BJ (cell line): Measurements from ENCODE around the gene FAM234B. TPM values are rescaled to one million over a fixed set of nuclear protein-coding genes. Genes with fewer than 3 reads are reported as not detected.

ENCODE experiments used
- CTCF ChIA-PET: fragments of 350-600 bp; formaldehyde crosslinking; extraction: SDS; loops from one replicate; lab custom pipeline; 2021; ENCODE audit warnings: antibody characterized with exemption, inconsistent platforms; lab: Yijun Ruan, JAX
- POLR2A ChIA-PET: fragments of 300-600 bp; sonication (Branson Sonifier 250); formaldehyde crosslinking; extraction: SDS; loops from one replicate; lab custom pipeline; 2021; ENCODE audit warnings: antibody characterized with exemption; lab: Charles Lee
- DNase-seq: peaks from one replicate; pipeline ENCODE4 v3.0.0-alpha.2; 2011; ENCODE audit warnings: low read depth
- H3K27me3 ChIP-seq: 2 replicates; pipeline ENCODE4 v1.6.0; 2011; ENCODE audit warnings: low read length; ENCODE audit not compliant: control insufficient read depth, insufficient read depth
- H3K36me3 ChIP-seq: 2 replicates; pipeline ENCODE4 v1.5.1; 2011; ENCODE audit warnings: low read length; ENCODE audit not compliant: control insufficient read depth, insufficient read depth
- H3K4me3 ChIP-seq: 2 replicates; pipeline ENCODE4 v1.5.1; 2011; ENCODE audit warnings: low read depth, mild to moderate bottlenecking, control low read depth, low read length
- CTCF ChIP-seq: IDR thresholded peaks from 2 replicates; pipeline ENCODE4 v1.5.1; 2011; ENCODE audit warnings: low read depth, mild to moderate bottlenecking, control low read depth, inconsistent platforms, low read length, moderate library complexity; ENCODE audit not compliant: insufficient read depth
- polyA plus RNA-seq: library from polyadenylated mRNA; depleted of rRNA; stranded (reverse); fragments of >200 nt; gene quantifications from 2 replicates; pipeline ENCODE4 v1.2.3, GENCODE V29; 2011

Gene FAM234B
- polyA plus RNA-seq, 1 experiment, result 2.4 TPM

- no peak for TF ChIP-seq CTCF
- CTCF ChIA-PET, result interaction anchor here (0.8 to 1.2 kb wide), 2 partner anchors 71 to 125 kb away, joined by 3 to 6 read pairs; no protein-coding TSS in a partner anchor
- no peak for DNase-seq
- Histone ChIP-seq H3K4me3 (no peak overlapping the region), H3K36me3 (no peaks in the 10 kb centered on the region), H3K27me3 (no peaks in the 10 kb centered on the region)
- POLR2A ChIA-PET, result no interaction called here
Observed at GRCh38 chr12:13087766-13088165, 43.6 kb downstream of the FAM234B start.

GRCh38 chr12:13088496-13088895 lies 44.3 kb downstream of the FAM234B start:
- Histone ChIP-seq H3K27me3 (no peaks in the 10 kb centered on the region), H3K4me3 (no peak overlapping the region), H3K36me3 (no peaks in the 10 kb centered on the region)
- TF ChIP-seq CTCF, result no peak
- DNase-seq, result no peak
- ChIA-PET POLR2A (no interaction called here), CTCF (interaction anchor here (1.0 to 1.3 kb wide), 2 partner anchors 65 to 146 kb away, joined by 3 read pairs; no protein-coding TSS in a partner anchor)

GRCh38 chr12:13090054-13090453 lies 45.9 kb downstream of the FAM234B start:
- CTCF ChIA-PET, result interaction anchor here (0.6 kb wide), 1 partner anchor 805 kb away, joined by 3 read pairs; no protein-coding TSS in a partner anchor
- TF ChIP-seq CTCF, result no peak
- POLR2A ChIA-PET, result no interaction called here

GRCh38 chr12:13091832-13092231 lies 47.7 kb downstream of the FAM234B start:
- ChIA-PET CTCF (interaction anchor here (0.9 kb wide), 1 partner anchor 120 kb away, joined by 3 read pairs; no protein-coding TSS in a partner anchor), POLR2A (no interaction called here)
- TF ChIP-seq CTCF, result no peak
- Histone ChIP-seq H3K36me3 (no peaks in the 10 kb centered on the region), H3K27me3 (no peaks in the 10 kb centered on the region), H3K4me3 (no peak overlapping the region)
- no peak for DNase-seq

More at GRCh38 chr12:13090054-13090453, 45.9 kb downstream of the FAM234B start:
- Histone ChIP-seq H3K36me3 (no peaks in the 10 kb centered on the region), H3K27me3 (no peaks in the 10 kb centered on the region), H3K4me3 (no peak overlapping the region)
- DNase-seq, result no peak

- no peak overlapping the region for H3K4me3 ChIP-seq
- POLR2A ChIA-PET, result no interaction called here
- no peaks in the 10 kb centered on the region for H3K36me3 ChIP-seq
- CTCF ChIA-PET, result interaction anchor here (1.0 to 2.2 kb wide), 4 partner anchors 42 to 143 kb away, joined by 4 to 15 read pairs (median 4); no protein-coding TSS in a partner anchor
- no peak for DNase-seq
- no peak for TF ChIP-seq CTCF
- no peaks in the 10 kb centered on the region for H3K27me3 ChIP-seq
Observed at GRCh38 chr12:13093191-13093847, 49.1 kb downstream of the FAM234B start.
